Caki2 (cell line): ENCODE measurements around the gene EPHA10. TPM values are rescaled to one million over a fixed set of nuclear protein-coding genes. Genes with fewer than 3 reads are reported as not detected.
"Not testable (repeated sequence)": the region's sequence is repeated elsewhere in the genome, so short reads cannot be mapped to it uniquely, and the experiment has no call there.

Source experiments
- DNase-seq: peaks from one replicate; pipeline ENCODE4 v3.0.0-alpha.2; 2015; ENCODE audit warnings: low read depth
- in situ Hi-C: cut with HindIII; loops from 2 replicates; pipeline ENCODE4 v1.10.0; 2016; ENCODE audit warnings: low sequenced_read_pairs, low pct_unique_long_range_greater_than_20kb, mixed read lengths
- total RNA-seq: library from RNA; depleted of rRNA; stranded (reverse); fragments of >200 nt; shearing (Covaris generic); gene quantifications from 2 replicates; pipeline ENCODE4 v1.2.3, GENCODE V29; 2014; ENCODE audit warnings: low replicate concordance

Gene EPHA10
- total RNA-seq, 1 experiment from 2014 or later: not detected

DNA sequence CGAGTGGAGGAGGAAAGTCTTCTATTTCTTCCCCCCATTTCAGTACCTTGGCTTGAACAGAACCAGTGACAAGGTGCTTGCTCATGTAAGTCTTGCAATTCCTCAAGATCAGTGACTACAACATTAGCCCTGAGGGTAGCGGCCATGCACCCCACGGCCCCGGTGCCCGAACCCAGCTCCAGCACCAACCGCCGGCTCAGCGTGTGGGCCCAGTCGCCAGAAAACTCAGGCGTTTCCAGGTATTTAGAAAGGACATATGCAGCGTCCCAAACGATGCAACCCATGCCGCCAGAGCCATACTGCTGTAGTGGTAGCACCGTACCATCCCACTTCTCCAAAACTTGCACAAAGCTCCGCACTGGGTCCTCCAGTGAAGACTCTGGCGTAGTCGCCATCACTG lies 17.6 kb upstream of the EPHA10 start:
- no peak for DNase-seq

DNA sequence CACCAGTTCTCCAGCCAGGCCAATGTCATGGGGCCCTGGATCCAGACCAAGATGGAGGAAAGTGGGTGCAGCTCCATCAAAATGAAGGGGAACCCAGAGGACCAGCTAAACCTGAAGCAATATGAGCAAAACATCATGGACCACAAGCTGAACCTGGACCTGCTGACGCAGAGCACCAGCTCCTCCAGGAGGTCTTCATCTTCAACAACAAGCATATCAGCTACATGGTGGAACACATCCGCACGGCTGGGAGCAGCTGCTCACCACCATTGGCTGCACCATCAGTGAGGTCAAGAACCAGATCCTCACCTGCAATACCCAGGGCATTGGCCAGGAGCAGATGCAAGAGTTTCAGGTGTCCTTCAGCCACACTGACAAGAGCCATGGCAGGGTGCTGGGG lies 13.7 kb upstream of the EPHA10 start:
- no peak for DNase-seq
- in situ Hi-C loops: no loop called here

More for the DNA sequence above, 17.6 kb upstream of the EPHA10 start:
- in situ Hi-C loops: no loop called here

DNA sequence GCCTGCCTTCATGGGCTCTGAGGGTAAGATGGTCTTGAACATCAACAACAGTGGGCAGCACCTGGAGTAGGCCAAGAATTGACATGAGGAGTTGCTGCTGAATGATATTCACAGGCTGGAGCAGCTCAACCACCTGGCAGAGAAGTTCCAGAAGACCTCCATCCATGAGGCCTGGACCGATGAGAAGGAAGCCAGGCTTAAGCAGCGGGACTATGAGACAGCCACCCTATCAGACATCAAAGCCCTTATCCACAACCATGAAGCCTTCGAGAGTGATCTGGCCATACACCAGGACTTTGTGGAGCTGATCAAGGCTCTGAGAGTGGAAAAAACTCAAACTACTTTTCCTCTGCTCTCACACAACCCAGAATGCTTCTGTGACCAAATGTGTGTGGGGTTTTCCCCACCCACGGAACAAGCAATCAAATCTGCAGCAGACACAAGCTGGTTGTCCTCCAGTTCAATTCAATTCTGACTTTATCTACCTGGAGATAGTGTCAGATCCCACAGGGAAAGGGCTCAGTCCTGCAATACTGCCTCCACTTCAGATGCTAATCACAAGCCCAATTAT lies 12.1 kb upstream of the EPHA10 start:
- in situ Hi-C loops: no loop called here

DNA sequence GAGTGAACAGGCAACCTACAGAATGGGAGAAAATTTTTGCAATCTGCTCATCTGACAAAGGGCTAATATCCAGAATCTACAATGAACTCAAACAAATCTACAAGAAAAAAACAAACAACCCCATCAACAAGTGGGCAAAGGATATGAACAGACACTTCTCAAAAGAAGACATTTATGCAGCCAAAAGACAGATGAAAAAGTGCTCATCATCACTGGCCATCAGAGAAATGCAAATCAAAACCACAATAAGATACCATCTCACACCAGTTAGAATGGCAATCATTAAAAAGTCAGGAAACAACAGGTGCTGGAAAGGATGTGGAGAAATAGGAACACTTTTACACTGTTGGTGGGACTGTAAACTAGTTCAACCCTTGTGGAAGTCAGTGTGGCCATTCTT lies 6.5 kb upstream of the EPHA10 start:
- DNase-seq, in situ Hi-C loops: not testable (repeated sequence)

More for the DNA sequence above, 12.1 kb upstream of the EPHA10 start:
- DNase-seq: no peak

DNA sequence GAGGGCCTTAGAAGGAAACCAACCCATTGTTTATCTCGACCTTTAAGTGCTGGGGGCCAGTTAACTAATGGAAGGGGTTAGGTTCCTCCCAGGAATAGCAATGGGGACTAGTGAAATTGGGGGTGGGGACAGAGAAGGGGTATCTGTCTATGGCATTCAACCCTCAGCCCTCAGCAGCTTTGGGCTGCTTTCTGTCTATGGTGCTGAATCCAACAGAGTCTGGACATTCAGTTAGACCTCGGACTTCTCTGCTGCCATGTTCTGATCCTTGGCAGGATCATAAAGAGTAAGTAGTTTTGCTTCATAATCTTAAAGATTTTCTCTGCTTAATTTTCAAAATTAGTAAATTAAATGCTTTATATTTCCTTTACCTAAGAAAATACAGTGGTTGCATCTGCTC lies 2.6 kb upstream of the EPHA10 start:
- in situ Hi-C loops: no loop called here
- no peak for DNase-seq

DNA sequence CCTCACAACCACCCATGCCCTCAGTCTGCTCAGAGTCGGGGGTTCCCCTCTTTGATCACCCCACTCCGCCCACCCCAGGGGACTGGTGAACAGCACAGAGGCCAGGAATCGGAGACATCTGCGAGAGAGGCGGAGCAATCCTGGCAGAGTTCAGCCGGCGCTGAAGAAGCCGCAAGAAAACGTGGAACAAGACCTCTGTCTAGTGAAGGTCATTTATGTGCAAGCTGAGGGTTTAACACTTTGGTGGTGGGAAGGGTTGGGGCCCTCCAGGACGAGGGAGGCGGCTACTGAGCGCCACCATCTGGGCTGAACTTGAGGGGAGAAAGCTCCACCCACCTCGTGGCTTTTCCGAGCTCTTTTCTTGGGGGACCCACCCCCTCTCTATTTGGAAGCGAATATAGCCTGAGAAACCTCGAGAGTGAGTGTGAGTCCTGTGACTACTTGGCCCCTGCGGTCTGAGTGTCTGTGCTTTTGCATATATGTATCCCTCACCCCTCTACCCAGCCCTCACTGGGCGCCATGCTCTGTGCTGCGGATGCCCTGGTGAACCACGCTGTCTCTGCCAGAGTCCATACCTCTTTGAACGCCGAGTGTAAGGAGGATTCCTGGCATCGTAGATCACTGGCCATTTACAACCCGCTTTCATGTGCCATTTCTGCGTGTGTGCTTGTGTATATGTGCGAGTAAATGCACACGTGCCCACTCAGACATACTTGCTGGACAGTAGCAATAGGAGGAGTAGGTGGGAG lies 1.2 kb upstream of the EPHA10 start:
- in situ Hi-C loops: no loop called here
- no peak for DNase-seq

DNA sequence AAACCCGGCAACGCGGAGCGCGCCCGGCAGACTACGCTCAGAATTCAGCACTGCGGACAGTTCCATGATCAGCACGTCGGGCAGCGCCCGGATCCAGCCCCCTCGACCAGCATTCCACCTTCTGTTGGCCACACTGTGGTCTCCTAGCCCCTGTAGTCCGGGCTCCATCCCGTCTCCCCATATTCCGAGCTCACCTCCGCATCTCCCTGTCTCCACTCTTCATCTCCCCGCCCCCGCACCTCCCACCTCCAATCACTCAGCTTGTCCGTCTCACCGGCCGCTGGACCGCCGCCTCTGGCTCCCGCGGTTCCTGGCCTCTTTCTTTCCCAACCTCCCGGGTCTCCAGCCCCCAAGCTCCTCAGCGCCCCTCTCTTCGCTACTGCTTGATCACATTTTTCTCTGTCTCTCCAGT lies 500 bp downstream of the EPHA10 start:
- in situ Hi-C loops: no loop called here
- peak; percentile 41 for DNase-seq

DNA sequence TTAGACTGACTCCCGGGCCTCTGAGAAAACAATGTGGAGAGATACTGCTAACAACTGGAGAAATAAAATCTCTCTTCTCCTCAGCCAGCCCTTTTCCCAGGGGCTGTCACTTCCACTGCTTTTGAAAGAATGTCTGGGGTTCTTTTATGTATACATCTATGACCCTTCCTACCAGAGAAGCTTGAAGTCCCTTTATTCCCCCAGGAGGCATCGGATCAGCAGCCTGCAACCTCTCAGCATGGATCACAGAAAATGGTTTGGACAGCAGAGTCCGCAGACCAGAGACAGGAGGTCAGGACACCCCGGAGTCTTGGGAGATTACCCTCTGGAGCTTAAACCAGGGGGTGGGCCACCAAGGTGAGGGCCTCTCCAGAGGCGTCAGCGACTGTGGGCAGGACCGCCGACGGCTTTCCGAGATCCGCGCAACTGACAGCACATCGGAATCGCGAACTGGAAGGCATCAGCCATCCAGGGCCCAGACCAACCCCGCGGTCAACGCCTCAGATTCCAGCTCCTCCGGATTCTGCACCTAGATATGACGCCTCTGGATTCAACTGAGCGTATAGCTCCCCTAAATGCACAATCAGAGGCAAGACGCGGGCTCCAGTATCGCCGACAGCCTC lies 1.0 kb downstream of the EPHA10 start:
- no peak for DNase-seq

DNA sequence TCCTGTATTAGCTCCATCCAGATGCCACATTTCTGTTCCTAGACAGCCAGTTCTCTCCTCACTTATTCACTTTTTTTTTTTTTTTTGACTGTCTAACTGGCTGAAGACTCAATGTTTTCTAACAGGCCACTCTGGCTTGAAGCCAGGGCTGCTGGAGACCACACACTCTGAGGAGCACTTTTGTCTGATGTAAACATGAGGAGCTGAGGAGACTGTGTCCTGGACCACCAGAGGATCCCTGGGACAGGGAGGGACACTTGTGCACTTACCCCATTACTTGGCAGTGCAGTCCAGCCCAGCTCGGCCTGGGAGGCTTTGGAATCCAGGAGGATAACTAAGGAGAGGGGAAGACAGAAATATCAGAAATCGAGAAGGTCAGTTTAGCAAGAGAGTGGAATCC lies 2.4 kb downstream of the EPHA10 start:
- in situ Hi-C loops: no loop called here
- DNase-seq: no peak

More for the DNA sequence above, 1.0 kb downstream of the EPHA10 start:
- in situ Hi-C loops: no loop called here

DNA sequence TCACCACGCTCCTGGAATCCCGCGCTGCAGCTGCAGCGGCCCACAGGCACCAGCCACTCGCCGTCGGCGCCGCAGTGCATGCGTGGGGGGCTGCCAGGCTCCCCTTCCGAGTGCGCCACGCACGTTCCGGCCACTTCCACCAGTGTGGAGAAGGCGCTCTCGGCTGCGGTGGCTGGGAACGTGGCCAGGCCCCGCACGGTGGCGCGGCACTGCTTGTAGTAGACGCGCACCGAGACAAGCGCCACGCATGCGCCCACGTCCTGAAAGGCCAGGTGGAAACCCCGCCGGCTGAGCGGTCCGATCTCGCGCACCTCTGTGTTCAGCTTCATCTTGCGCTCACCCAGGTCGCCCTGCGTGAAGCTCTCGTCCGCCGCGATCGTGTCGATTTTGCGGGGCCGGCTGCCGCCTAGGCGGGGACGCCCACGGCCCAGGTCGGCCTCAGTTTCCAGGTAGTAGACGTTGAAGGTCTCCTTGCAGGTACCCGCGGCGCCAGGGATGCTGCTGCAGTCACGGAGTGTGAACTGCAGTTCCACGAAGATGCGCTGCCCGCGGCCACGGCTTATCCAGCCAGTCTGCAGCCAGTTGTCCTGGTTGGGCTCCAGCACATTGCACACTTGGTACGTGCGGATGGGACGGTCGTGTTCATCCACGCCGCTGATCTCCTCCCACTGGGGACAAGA lies 3.4 kb downstream of the EPHA10 start:
- in situ Hi-C loops: no loop called here
- no peak for DNase-seq

DNA sequence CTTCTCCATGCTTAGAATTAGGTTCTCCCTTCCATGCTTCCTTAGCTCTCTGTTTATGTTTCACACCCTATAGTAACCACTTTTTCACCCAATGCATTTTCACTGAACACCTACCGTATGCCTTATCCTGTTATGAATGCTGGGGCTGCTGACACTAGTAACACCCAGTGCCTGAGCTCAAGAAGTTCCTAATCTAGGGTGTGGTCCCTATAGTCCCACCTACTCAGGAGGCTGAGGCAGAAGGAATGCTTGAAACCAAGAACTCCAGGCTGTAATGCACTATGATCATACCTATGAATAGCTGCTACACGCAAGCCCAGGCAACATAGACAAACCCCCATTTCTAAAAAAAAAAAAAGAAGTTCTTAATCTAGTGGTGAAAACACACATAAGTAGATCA lies 5.5 kb downstream of the EPHA10 start:
- in situ Hi-C loops: no loop called here
- no peak for DNase-seq

DNA sequence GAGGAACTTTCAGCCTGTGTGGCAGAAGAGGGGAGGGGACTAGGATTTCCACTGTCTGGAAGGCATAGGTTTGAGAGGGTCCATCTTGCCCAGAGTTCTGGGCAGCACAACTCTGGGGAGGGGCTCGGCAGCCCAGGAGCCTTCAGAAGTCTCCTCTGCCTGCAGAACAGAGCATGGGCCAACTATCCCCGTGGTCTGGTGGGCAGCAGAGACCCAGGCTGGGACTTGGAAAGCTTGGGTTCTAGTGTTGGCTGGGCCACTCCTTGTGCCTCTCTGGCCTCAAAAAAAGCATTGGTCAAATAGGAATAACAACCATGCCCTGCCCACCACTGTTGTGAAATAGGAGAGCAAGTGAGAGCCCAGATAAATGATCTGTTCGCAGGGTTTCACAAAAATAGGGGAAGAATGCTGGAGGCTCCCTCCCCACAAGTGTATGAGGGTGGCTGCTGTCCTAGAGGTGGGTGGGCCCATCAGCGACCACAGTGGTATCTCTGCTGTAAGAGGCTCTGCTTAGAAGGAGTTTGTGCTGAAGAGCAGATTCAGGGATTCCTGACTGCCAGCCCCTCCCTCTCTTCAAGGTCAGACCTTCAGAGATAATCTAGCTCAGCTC lies 8.9 kb downstream of the EPHA10 start:
- DNase-seq: no peak
- in situ Hi-C loops: no loop called here

DNA sequence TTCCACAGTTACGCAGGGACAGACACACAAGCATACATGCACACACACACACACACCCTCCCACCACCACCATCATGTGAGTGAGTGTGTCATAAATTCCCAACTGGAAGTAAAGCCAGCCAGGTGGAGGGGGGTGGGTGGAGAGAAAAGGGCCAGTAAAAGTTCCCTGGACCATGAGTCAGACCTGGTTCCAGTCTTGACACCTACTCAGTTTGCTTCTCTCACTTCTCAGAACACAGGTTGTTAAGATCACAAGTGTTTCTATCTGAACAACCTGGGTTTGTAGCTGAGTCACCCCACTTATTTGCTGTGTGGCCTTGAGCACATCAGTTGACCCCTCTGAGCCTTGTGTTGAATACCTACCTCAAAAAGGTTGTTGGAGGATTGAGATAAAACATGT lies 9.6 kb downstream of the EPHA10 start:
- DNase-seq: no peak
- in situ Hi-C loops: no loop called here

DNA sequence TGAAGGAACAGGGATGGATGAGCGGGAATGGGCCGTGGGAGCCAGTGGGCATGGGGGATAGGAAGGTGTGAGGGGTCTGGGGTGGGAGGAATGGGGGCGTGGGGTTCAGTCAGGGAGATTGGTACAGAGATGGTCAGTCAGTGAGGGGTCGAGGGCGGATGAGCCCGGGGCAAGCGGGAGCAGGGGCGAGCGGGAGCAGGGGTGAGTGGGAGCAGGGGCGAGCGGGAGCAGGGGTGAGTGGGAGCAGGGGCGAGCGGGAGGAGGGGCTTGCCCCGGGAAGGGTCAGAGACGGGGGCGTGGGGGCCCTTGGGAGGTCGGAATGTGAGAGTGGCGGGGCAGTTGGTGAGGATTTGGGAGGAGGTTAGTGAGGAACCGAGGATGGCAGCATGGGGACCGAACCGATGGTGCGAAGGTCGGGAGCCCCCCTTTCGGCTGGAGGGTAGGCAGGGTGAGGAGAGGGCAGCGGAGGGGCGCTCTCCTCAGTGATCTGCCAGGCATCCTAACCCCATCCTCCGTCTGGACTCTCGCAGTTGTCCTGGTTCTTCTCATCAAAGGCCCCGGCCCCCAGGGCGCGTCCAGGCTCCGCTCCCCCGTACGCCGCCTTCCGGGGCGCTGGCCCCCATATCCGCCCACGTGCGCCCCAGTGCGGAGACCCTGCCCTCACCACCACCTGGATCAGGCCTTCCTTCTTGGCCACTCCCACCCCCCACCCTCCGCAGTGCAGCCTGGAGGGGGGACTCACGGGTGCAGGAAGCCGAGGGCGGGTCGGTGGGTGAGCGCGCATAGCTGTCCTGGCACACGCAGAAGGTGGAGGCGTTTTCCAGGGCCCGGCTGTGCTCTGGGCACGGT lies 11.2 kb downstream of the EPHA10 start:
- in situ Hi-C loops: no loop called here
- DNase-seq: no peak

DNA sequence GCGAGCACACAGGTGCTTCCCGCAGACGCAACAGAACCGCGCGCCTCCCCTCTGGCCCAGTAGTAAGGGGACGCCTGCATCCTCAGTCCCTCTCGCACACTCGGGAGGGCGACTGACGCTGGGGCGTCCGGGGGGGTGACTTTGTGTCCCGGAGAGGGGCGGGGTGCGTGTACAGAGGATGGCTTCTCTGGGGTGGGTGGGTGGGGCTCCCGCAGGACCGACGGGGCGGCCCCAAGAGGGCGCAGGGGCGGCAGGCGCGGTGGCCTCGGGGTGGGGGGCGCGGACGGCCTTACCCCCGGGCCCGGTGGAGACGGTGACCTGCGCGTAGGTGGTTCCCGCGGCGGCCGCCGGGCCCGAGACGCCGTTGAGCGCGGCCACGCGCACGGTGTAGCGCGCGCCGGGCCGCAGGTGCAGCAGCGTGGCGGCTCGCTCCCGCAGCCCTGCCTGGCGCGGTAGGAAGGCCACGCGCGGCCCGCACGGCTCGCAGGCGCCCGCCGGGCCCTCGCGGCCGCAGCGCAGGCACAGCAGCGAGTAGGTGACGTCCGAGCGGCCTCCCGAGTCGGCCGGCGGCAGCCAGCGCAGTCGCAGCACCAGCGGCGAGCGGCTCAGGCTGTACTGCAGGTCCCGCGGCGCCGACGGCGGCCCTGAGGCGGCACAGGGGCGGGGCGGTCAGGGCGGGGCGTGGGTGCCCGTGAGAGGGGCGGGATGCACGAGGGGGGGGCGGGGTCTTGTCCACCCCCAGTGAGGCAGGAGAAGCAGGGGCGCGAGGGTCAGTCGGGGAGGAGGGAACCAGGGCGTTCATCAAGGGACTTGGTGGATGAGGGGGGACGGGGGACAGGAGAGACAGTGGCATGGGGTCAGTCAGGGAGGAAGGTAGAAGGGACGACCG lies 12.1 kb downstream of the EPHA10 start:
- in situ Hi-C loops: no loop called here

DNA sequence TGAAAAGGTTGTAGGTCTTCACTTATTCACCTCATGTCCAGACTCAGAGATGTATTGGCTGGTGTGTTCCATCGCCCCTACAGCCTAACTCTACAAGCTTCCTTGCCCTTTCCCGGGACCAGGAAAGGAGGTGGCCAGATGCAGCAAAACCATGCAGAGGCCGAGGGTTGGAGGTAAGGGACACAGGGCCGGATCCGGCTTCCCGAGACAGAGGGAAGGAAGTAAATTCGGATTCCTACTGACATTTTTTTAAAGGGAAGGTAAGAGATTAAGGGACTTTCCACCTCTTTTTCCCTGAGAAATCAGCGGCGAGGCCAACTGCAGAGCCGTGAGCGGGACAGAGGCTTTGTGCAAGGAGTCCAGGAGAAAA lies 12.7 kb downstream of the EPHA10 start:
- in situ Hi-C loops: no loop called here
- DNase-seq: no peak

More for the DNA sequence above, 12.1 kb downstream of the EPHA10 start:
- DNase-seq: no peak

DNA sequence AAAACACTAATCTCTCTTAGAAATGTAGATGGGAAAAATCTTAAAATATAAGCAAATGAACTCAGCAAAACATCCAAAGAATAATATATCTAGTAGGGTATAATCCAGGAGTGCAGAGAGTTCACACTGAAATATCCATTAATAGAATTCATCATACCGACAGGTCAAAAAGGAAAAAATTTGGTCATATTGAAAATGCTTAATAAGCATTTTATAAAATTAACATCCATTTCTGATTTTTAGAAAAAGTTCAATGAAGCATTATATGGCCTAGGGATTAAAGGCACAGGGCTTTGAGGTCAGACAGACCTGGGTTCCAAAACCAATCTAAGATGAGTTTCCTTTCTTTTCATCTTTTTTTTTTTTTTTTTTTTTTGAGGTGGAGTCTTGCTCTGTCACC lies 16.4 kb downstream of the EPHA10 start:
- DNase-seq: no peak
- in situ Hi-C loops: no loop called here
